Nephron progenitor cell (in vitro differentiated cells): ENCODE measurements around the gene PSMD5.
A peak's percentile ranks its signal among the peaks of the same experiment; 100 is the strongest.

Experiments used
- DNase-seq: peaks from one replicate; pipeline ENCODE4 v3.0.0; 2021
- H3K27ac Mint-ChIP-seq: 2 replicates; pipeline ENCODE4 v1.8.0; 2021; ENCODE audit warnings: mild to moderate bottlenecking, moderate library complexity, mixed read lengths
- H3K27me3 Mint-ChIP-seq: 2 replicates; pipeline ENCODE4 v1.8.0; 2021; ENCODE audit warnings: mild to moderate bottlenecking, low read depth, mixed read lengths; ENCODE audit not compliant: poor library complexity
- H3K36me3 Mint-ChIP-seq: 2 replicates; pipeline ENCODE4 v1.8.0; 2021; ENCODE audit warnings: low read depth, mixed read lengths
- H3K4me1 Mint-ChIP-seq: 2 replicates; pipeline ENCODE4 v1.8.0; 2021; ENCODE audit warnings: mixed read lengths
- H3K4me3 Mint-ChIP-seq: 2 replicates; pipeline ENCODE4 v1.8.0; 2021; ENCODE audit warnings: mild to moderate bottlenecking, moderate library complexity, mixed read lengths
- H3K9me3 Mint-ChIP-seq: 2 replicates; pipeline ENCODE4 v1.8.0; 2021; ENCODE audit warnings: mild to moderate bottlenecking, moderate library complexity, mixed read lengths
- CTCF ChIP-seq: fragments of 200-600 bp; sonication (generic); IDR thresholded peaks from 2 replicates; pipeline ENCODE4 v1.5.0; 2021; ENCODE audit warnings: antibody characterized with exemption

The PSMD5 gene

GRCh38 chr9:120841930-120842684 is 615 bp downstream of the PSMD5 start:
- Mint-ChIP-seq H3K36me3 (peaks cover 69% of the 10 kb centered on the region), H3K27me3 (peaks cover 8% of the 10 kb centered on the region), H3K4me3 (peak overlapping the region; percentile 99), H3K9me3 (peaks cover 50% of the 10 kb centered on the region), H3K4me1 (peaks cover 33% of the 10 kb centered on the region), H3K27ac (peak overlapping the region; percentile 98)
- DNase-seq, result no peak
- TF ChIP-seq CTCF, result no peak

- Mint-ChIP-seq H3K36me3 (peaks cover 65% of the 10 kb centered on the region), H3K4me3 (peak overlapping the region; percentile 7), H3K27ac (peak overlapping the region; percentile 44), H3K27me3 (peaks cover 4% of the 10 kb centered on the region), H3K4me1 (peaks cover 29% of the 10 kb centered on the region), H3K9me3 (peaks cover 37% of the 10 kb centered on the region)
- no peak for TF ChIP-seq CTCF
- DNase-seq, result no peak
Measured at GRCh38 chr9:120839146-120839545, 3.6 kb downstream of the PSMD5 start.

- Mint-ChIP-seq H3K9me3 (peaks cover 25% of the 10 kb centered on the region), H3K4me3 (no peak overlapping the region), H3K36me3 (peaks cover 64% of the 10 kb centered on the region), H3K4me1 (peaks cover 28% of the 10 kb centered on the region), H3K27ac (peak overlapping the region; percentile 60), H3K27me3 (peaks cover 3% of the 10 kb centered on the region)
- DNase-seq, result no peak
- TF ChIP-seq CTCF, result no peak
Measured at GRCh38 chr9:120837921-120838320, 4.8 kb downstream of the PSMD5 start.

- Mint-ChIP-seq H3K4me3 (no peak overlapping the region), H3K36me3 (peaks cover 62% of the 10 kb centered on the region), H3K4me1 (no peaks in the 10 kb centered on the region), H3K9me3 (no peaks in the 10 kb centered on the region), H3K27ac (no peak overlapping the region), H3K27me3 (no peaks in the 10 kb centered on the region)
- TF ChIP-seq CTCF, result no peak
- no peak for DNase-seq
Measured at GRCh38 chr9:120833325-120833724, 9.4 kb downstream of the PSMD5 start.

- TF ChIP-seq CTCF, result no peak
- DNase-seq, result no peak
- no peaks in the 10 kb centered on the region for H3K4me1 Mint-ChIP-seq
- H3K27me3 Mint-ChIP-seq, result no peaks in the 10 kb centered on the region
- H3K4me3 Mint-ChIP-seq, result no peak overlapping the region
- H3K27ac Mint-ChIP-seq, result no peak overlapping the region
- no peaks in the 10 kb centered on the region for H3K9me3 Mint-ChIP-seq
- H3K36me3 Mint-ChIP-seq, result peaks cover 57% of the 10 kb centered on the region
Measured at GRCh38 chr9:120832807-120833206, 9.9 kb downstream of the PSMD5 start.

- H3K4me3 Mint-ChIP-seq, result no peak overlapping the region
- no peaks in the 10 kb centered on the region for H3K27me3 Mint-ChIP-seq
- H3K27ac Mint-ChIP-seq, result no peak overlapping the region
- H3K36me3 Mint-ChIP-seq, result peaks cover 67% of the 10 kb centered on the region
- DNase-seq, result no peak
- TF ChIP-seq CTCF, result no peak
- H3K4me1 Mint-ChIP-seq, result no peaks in the 10 kb centered on the region
- no peaks in the 10 kb centered on the region for H3K9me3 Mint-ChIP-seq
Measured at GRCh38 chr9:120830865-120831264, 11.9 kb downstream of the PSMD5 start.
